SK-N-DZ (cell line): ENCODE results near the gene PTPN4.

Experiments used
- DNase-seq: peaks from one replicate; pipeline ENCODE4 v3.0.0-alpha.2; 2015; ENCODE audit warnings: low spot score

The PTPN4 gene

DNA sequence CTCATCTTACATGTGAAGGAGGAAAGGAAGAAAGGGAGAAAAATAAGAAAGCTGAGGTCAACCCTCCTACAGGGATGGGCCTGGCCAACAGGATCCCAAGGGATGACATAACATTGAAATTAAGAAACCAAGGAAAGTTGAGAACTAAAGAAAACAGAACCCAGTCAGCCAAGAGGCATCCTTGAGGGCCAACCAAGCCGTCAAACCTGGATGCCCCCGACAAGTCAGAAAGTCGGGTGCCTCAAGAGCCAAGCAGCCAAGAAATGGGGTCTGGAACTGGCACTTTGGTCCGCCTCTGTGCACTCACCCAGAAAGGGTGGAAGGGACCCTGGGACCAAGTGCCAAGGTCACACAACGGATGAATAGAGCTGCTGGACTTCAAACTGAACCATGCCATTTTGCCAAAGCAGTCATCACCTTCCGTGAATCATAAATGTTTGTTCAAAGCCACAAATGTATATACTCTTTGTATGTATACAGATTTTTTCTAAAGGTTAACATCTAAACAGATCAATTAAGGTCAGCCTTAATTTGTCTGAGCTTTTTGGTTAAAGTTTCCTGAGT, 27.0 kb upstream of the PTPN4 start:
- no peak for DNase-seq

- DNase-seq, result no peak
Measured at GRCh38 chr2:119734047-119734446, 25.7 kb upstream of the PTPN4 start.

DNA sequence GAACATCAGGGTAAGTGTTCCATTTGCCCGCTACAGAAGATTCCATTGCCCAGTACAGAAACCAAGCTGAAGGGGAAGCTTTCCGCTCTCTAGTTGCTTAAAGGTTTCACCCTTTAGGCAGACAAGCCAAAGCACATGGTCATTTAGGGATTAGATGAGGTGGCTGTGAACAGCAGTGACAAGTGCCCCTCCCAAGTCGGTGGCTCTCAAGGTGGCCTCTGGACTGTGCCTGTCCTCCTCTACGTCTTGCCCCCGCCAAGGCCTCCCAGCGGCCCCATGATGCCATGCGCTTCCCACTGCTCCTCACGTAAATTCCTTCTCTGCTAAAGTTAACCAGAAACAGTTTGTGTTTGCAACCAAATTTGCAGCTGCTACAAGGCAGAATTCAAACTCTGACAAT, 24.2 kb upstream of the PTPN4 start:
- DNase-seq, result no peak

GRCh38 chr2:119736021-119736420, 23.7 kb upstream of the PTPN4 start:
- DNase-seq, result no peak

GRCh38 chr2:119739580-119740255, 20.0 kb upstream of the PTPN4 start:
- DNase-seq, result no peak

DNA sequence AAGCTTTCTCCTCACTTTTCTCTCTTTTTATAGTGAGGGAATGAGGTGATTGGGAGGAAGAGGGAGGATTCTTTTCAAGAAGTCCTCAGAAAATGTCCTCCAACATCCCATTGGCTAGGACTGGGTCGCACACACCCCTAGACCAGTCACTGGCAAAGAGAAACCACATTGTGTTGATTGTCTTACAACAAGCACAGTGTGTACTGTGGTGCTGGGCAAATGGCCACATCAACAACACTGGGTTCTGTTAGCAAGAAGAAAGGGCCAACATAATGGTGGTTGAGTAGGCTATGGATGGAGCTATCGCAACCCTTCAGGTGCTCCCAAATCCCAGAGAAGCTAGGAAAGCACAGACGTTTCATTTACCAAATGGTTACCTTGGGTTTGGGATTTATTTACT, 18.7 kb upstream of the PTPN4 start:
- DNase-seq, result no peak

DNA sequence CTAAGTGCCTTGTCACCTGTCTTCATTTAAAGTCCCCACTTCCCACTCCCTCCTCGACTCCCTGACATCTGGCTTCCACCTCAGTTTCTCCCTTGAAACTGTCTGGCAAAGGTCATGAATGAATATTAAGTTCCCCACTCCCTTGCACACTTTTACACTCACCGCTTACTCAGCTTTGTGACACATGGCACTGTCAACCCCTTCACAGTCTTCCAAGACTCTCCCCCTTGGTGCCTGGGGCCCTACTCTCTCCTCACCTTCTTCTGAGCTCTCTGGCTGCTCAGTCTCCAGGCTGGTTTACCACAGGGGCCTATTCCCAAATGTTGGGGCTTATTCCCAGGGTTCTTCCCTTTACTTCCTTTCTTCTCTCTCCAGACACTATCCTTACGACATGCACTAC, 17.9 kb upstream of the PTPN4 start:
- no peak for DNase-seq

DNA sequence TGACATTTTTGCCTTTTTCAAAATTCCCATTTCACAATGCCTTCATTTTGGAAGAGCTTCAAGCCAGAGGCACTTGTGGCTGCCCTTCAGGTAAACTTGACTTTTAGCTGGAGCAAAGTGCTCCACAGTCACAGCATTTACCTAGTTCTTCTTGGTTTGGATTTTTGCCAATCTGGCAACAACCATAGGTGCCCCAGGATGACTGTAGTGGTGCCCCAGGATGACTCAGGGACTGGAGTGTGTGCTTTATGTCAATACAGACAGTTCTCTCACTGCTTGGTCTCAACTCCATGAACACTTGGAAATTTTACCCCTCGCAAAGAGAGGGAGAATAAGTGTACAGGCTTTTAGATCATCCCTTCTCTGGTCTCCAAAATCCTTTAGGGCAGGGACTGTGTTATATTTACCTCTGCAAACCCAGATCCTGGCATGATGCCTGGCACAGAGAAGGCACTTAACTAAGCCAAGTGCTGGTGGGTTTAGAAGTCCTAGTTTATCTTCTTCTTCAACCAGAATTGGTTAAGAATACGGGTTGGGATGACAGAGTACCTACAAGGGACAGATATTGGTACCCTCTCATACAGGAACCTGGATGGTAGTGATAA, 15.3 kb upstream of the PTPN4 start:
- DNase-seq, result no peak

GRCh38 chr2:119745566-119745965, 14.2 kb upstream of the PTPN4 start:
- DNase-seq, result no peak

GRCh38 chr2:119746836-119747686, 12.7 kb upstream of the PTPN4 start:
- no peak for DNase-seq

DNA sequence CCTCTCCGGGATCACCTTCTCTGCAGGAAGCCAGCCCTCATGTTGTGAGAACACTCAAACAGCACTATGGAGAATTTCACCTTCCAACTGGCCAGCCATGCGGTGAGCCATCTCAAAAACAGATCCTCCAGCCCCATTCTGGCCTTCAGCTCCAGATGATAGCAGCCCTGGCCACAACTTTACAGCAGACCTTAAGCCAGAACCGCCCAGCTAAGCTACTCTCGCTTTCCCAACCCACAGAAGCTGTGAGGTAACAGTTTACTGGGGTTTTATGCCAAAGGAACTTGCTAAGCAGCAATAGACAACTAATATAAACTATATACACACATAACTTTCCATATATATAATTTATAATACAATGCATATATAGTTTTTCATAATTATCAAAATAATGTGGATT, 11.6 kb upstream of the PTPN4 start:
- DNase-seq, result no peak

DNA sequence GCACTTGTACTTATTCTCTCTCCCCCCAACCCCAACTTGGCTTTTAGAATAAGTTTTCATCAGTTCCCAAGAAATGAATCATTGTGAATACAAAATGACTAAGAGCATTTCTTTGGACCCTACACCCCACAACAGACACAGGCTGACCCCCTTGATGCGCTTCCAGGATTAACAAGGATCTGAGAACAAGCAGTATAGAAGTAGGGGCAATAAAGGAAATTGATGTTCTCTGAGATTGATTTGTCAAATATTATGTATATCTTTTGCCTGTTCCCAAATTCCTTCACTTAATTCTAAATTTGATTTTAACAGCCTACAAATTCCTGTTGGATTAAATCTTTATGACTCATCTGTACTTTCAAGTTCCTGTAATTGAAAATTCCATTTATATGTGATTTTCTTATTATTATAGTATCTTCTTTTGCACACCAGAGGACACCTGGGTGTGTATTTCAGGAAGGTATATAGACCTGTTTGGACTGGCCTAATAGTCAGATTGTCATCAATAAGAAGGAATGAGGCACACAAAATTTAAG, 10.2 kb upstream of the PTPN4 start:
- DNase-seq, result no peak

DNA sequence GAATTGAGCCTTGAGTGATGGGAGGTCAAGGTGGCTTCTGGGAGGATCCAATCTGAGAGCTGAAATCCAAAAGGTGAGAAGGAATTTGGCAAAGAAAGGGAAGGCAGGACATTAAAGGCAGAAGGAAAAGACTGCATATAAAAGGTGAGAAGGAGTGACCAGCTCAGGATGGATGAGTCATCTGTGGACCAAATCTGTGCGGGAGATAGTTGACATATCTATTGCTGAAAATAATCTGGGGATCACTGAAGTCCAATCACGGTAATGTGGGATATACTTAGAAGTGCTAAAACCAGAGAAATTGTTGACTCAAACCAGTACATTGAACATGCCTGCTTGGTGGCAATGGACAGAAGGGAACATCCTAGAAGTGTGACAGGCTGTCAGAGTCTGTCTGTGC, 8.0 kb upstream of the PTPN4 start:
- DNase-seq, result no peak

DNA sequence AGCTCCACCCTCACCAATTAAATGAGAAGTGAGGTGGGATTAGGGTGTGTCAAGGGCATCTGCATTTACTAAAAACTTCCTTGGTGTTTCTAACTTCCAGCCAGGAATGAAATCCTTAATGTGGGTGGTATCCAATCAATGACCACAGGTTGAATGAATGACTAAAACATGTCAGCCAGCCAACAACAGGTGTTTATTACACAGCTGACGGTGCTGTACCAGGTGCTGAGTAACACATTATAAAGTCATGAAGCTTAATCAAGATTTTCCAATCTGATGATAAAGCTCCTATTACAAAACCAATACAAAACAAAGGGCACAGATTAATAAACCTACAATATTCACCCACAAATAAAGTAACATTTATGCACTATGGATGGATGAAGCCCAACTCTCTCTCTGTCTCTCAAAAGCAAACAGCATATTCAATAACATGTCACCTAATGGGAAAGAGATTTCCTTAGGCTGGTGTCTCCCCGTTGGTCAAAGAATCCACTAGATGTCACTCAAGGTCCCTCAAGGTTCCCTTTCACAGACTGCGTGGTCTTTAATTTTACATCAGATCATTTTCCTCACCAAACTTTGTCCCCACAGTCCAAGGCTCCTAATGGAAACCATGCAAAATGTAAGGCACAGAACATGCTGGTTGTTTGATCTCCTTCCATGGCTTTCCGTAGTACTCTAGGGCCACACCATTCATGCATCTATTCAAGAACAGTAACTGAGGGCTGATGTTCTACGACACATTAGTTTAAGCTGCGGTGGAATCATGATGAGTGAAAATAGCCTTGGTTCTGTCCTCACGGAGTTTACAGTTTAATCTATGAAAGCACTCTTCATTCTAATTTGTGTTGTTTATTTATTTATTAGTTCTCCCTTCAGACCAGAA, 6.4 kb upstream of the PTPN4 start:
- peak; percentile 42 for DNase-seq

DNA sequence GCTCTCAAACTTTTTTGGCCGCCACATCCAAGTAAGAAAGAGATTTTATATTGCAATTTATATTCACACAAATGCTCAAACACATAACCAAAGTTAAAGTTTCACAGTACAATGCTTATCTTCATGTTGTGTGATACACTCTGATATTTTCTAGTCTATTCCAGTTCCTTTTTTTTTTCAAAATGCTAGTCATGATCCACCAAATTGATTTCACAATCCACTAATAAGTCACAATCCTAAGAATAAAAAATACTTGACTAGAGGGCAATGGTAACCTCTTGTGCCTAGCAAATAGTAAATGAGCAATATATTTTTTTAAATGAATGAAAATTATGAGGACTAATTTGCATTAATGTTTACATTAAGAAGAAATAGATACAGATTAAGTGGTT, 5.8 kb upstream of the PTPN4 start:
- DNase-seq, result no peak

- no peak for DNase-seq
Measured at GRCh38 chr2:119755906-119756305, 3.8 kb upstream of the PTPN4 start.

DNA sequence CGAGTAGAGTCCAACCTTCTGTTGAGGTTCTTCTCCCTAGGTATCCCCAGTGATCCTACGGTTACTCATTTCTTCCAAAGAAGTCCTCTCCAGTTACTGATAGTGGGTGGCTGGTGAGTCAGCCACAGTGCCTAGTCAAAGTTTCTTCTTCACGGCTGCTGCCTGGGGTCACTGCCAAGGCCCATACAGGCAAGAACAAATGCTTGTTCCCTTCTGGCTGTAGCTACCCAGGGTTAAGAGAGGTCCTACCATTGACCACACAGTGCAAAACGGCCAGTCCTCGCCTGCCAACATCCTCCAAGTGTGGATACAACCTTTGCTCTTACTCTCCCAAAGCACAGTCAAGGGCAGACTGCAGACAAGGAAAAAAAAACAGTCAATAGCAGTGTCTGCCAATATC, 2.9 kb upstream of the PTPN4 start:
- DNase-seq, result no peak

DNA sequence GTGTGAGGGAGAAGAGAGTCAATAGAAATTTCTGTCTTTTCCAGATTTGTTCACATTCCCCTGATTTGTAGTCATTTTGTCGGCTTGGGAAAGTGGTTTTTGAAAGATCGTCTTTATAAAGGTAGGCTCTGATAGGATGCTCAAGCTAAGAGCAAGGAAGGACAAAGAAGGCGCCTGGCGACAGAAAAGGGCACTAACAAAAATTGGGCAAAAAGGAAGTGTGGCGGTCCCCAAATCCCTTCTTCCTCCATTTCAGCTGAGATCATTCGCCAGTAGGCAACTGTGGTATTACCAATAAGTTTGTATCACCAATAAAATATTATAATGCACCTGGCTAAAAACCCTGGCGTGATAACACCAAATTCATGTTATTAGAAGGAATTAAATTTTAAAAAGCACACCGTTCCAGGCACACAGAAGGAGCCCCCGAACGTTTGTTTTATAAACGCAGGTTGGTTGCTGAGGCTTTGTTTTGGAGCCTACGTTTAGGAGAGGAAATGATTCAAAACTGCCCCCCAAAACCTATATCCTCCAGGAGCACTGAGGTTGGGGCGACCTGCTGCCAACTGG, 756 bp upstream of the PTPN4 start:
- no peak for DNase-seq

- DNase-seq, result no peak
Measured at GRCh38 chr2:119760237-119760955, 674 bp downstream of the PTPN4 start.

DNA sequence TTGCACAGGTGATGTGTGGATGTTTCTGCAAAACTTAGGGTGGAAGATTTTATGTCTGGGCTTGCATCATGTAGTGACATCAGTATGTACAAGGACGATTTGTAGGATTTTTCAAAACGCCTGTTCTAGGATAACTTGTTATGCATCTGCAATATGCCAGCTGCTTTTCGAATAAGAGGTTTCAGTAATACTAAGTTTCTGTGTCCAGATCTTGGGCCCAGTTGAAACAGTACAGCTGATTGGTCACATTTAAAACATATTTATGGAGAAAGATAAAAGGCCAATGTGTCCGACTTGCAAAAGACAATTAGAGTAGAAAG, 1.2 kb downstream of the PTPN4 start:
- DNase-seq, result peak; percentile 6
